GM19035 (cell line): ENCODE measurements around the gene CIDEB.

ENCODE experiments used
- ATAC-seq: cut with Tn5 transposase; IDR thresholded peaks from one replicate; pipeline ENCODE4 v1.9.1; 2021; ENCODE audit not compliant: unreplicated experiment

CIDEB gene

DNA sequence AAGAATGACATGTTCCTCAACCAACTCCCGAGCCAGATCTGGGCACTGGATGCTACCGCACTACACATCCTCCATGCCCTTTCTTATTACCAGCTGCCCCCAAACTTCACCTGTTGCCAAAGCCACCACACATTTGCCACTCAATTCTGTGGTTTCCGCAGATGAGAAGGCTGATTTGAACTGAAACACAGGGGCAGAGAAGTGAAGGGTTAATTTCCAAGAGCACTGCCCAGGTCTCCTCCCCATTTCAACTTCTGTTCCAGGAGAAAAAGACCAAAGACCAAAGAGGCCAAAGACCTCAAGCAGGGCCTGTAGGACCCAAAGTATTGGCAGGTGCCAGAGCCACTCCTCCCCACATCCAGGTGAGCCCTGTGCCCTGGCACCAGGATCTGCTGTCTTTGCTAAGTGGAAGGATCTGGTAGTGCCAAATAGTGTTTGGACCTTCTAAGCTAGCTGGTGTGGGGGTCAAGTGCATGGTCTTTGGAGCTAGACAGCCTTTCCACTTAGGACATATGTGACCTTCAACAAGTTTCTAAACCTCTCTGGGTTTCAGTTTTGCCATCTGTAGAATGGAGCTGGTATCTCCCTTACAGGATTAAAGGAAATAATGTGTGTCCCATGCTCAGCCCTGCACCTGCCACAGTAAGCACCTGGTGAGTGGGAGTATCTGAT lies 16.2 kb downstream of the CIDEB start:
- no peak for ATAC-seq

DNA sequence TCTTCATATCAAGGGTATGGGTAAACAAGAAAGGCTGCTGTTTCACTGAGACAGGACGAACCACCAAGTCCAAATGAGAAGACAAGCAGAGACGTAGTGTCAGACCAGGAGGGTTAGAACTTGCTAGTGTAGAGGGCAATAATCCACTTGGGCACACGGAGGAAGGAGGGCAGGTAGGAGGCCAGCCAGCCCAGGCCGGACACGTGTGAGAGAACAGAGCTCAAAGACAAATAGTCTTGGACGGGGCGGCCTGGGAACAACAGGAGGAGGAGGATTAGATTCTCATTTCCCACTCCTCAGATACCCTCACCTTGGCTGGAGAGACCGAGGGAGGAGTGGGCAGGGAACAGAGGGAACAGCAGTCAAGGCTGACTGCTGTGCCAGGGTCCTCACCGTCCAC lies 17.0 kb downstream of the CIDEB start:
- no peak for ATAC-seq

DNA sequence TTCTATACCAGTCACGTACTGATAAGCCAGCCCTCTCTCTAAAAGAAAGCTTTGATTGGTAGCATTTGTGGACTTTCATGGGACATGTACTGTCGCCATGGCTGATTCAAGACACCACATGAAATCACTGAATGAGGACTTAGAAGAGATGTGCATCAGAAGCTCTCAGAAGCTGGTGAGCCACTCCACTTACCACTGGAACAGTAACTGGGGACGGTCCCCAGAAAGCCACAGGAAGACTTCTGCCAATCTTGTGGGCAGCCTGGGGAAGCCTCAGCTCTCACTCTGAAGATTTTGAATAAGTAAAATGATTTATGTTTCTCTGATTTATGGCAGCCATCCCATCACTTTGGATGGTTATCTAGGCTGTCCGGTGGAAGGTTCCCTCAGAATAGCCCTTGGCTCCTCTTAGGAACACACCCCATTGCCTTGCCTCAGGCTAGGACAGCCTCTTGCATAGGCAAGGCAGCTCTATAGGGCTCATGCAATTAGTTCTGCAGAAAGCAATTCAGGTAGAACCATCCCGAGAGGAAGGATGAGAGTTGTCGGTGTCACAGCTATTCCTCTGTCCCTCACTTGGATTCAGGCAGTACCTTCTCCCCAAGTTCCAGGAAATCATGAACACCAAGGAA lies 18.0 kb downstream of the CIDEB start:
- ATAC-seq = no peak

DNA sequence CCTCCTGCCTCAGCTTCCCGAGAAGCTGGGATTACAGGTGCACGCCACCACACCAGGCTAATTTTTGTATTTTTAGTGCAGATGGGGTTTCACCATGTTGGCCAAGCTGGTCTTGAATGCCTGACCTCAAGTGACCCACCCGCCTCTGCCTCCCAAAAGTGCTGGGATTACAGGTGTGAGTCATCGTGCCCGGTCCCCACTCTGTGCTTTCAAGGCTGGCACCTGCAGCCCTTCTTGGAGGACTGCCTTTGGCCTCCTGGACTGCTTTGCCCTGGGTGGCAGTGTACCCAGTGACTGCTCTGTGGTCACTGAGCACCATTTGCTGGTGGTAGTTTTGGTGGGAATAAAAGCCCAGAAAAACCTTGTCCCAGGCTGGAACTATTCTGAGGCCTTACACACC lies 20.8 kb downstream of the CIDEB start:
- no peak for ATAC-seq

GRCh38 chr14:24285351-24285750 lies 22.4 kb downstream of the CIDEB start:
- no peak for ATAC-seq

DNA sequence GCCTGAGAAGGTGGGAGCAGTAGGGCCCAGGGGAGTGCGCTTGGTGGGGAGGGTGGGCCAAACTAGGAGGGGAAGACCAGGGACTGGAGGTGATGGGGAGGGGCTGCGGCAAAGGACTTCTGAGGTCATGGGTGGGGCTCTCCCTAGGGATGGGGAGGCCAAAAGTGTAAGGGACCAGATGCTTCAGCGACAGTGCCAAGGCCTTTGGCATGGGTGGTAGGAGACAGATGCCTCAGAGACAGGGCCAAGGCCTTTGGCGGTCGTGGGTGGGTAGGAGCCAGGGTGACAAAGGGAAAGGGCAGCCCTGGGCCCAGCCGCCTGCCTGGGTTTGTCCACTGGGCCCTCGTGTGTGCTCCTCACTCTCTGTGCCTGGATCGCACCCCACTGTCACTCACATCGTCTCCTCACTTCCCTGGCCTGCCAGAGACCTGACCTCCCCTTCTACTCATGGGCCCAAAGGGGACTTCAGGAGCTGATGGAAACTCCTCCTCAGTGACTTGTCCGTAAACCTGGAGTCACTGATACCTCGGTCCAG lies 23.2 kb downstream of the CIDEB start:
- no peak for ATAC-seq

DNA sequence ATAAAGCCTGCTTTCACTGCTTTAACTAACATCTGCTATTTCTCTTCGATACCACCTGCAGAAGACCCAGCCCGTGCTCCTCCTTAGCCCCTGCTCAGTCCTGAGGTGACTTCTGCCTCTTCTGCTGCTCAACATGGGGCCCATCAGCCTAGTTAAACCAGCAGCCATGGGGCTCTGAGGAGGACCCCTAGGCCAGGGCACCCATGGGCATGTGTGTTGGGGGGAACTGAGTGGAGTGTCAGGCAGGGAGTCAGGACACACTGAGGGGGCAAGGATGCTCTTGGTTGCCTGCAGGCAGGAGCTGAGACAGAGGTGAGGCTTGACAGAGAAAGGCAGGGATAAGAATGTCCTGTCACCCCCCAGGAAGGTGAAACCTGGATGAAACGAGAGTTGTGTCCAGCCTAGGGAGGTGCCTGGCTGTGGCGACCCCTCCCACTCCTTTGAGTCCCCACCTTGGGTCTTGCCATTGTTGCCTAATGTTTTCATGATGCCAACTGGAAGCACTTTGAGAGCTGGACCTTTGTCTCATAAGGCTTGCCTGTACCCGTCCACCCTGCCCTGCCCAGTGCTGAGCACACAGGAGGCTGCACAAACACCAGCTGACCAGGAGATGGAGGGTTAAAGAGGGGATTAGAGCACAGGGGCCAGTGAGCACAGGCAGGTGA lies 23.8 kb downstream of the CIDEB start:
- ATAC-seq = no peak

DNA sequence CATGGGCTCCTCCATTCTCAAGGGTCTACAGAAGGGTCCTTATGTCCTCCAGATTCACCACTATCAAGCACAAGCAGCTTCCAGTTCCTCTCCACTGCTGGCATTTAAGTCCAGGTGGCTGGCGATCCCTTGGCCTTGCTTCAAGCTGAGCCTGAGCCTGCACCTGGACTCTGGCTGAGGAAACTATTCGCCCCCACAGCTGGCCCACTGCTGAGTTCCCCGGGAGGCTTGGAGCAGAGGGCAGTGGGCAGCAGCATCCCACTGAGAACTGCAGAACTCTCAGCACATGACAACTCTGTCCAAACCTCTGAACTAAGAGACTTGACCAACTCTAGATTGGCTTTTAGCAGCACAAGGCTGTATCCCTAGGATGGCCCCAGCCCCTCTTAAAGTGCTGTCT lies 25.0 kb downstream of the CIDEB start:
- ATAC-seq = no peak

DNA sequence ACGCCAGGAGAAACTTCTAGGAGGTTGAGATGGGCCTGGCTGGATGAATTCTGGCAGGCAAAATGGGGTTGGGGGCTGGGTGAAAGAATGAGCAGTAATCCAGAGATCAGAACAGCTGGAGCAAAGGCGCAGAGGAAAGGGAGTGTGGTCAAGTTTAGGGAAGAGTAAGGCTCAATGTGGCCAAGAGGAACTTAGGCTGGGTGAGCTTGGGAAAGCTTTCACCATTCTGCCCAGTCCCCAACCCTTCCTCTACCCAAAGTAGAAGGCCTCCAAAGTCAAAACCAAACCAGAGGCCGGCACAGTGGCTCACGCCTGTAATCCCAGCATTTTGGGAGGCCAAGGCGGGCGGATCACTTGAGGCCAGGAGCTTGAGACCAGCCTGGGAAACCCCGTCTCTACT lies 26.1 kb downstream of the CIDEB start:
- ATAC-seq = no peak

DNA sequence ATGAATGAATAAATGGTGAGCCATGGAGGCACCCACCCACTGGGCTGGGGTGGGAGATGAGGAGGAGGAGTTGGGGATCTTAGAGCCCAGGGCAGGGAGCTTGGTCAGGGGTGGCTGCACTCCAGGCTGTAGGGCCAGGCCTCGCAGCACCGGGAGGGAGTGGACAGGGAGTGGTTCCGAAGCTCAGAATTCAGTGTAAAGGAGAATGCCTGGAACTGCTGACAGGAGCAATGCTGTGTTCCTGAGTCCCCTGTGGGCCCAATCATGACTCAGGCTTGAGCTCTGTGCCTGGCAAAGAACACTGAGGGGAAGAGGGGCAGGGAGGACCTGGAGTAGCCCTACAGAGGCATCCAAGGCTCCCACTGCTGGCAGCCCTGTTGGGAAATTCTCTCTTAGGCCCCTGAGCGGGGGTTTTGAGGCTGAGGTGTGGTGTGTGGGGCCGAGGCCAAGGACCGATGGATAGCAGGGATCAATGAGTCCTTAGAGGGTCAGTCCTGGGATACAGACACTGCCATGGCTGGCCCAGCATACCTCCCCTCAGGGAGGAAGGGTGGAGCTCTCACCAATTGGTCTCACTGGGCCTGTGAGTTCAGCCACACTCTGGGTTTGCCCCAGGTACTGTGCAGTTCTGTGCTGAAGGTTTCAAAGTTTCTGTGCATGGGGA lies 26.8 kb downstream of the CIDEB start:
- no peak for ATAC-seq

GRCh38 chr14:24279301-24280186 lies 28.2 kb downstream of the CIDEB start:
- ATAC-seq = peak; percentile 48

DNA sequence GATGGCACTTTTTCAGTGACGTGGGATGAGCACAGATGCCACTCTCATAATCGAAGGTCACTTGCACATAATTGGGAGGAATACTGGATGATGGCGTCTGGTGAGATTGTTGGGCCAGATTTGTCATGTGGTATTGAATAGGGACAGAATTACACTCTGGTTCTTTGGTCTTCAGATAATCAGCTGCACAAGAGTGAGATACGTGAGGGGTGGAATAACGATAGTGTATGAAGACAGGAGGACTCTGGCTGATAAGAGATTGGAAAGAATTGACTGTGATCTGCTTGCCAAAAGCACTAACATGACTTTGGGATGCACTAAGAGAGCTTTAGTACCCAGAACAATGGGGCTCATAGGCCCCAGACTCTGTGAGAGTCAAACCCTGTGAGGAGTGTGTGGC lies 29.4 kb downstream of the CIDEB start:
- ATAC-seq = no peak

DNA sequence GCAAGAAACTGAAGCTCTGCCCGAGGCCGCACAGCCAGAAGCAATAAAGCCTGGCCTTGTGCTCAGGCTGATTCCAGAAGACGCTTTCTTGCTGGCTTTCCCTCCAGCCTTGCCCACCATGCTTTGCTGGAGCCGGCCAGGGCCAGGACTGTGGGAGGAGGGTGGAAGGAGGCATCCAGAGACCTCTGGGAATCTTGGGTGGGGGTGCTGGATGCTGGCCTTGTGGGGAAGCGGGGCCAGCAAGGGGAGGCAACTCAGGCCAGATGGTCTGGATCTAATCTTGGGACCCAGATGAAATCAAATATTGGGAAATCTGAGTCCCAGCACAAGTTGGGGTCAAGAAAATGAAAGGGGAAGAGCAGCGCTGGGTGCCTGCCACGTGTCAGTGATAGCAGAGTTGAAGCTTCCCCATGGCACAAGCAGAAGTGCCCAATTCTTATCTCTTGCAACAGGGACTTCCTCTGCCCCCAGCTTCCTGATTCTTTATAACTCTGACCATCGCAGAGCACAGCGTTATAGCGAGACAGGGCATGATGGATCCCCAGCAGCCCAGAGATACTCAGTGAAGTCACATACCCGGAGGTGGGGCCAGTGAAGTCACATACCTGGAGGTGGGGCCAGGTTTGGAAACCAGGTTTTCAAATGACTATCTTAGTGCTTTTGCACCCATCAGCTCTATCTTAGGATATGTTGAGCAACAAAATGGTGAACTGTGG lies 30.0 kb downstream of the CIDEB start:
- ATAC-seq = no peak

- no peak for ATAC-seq
Measured at GRCh38 chr14:24277071-24277470, 30.7 kb downstream of the CIDEB start.

GRCh38 chr14:24274101-24274543 lies 33.7 kb downstream of the CIDEB start:
- ATAC-seq = no peak

DNA sequence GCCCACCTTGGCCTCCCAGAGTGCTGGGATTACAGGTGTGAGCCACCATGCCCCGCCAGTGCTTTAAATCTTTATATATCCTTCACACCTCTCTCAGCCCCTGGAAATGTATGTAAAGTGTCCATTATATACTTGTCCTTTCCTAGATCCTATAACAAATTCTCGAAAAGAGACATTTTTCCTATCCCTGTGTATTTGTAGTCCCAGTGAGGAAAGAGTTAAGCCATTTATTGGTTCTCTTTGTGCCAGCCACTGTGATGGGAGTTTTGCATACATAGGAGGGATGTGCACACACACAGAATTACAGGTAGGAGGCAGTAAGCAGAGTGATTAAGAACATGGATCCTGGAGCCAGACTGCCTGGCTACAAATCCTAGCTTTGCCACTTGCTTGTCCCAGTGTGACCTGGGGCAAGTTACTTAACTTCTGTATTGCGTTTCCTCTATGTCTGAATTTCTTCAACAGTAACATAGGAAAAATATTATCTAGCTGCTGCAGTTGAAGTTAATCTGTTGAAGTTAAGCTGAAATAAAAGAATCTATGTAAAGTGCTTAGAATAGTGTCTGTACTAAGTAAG lies 34.3 kb downstream of the CIDEB start:
- no peak for ATAC-seq

DNA sequence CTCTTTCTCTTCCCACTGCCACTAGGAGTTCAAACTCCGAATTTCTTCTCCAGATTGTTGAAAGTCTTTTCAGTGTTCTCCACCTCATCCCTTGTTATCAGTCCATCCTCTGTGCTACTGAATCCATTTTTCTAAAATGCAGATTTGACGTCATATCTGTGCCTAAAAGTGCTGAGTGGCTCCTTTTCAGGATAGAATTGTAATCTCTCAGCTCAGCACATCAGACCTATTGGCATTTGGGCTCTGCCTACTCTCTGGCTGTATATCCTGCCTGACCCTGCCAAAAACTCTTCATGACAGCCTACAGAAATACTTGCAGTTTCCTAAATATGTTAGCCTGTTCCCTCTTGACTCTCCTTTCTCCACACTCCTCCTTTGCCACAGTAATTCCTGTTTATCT lies 35.3 kb downstream of the CIDEB start:
- no peak for ATAC-seq

DNA sequence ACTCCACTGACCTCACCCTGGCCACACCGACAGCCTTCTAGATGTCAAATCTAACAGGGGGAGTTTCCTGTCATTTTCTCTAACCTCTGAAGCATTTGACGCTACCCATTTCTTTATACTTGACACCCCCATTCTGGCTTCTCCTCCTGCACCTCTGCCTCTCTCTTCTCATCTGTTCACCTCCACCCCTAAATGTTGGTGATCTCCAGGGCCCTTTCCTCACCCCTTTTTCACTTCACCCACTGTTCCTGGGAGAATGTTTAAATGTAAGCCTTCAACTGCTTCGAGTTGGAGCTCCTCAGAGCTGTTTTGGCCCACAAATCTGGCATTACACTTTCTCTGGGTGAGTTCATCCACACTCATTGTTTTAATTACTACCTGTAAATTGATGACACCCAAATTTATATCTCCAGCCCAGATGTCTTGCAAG lies 35.9 kb downstream of the CIDEB start:
- ATAC-seq = no peak

- peak; percentile 89 for ATAC-seq
Measured at GRCh38 chr14:24271134-24271833, 36.5 kb downstream of the CIDEB start, which contains the start of gene RABGGTA. TSS of gene RABGGTA (minus strand) at chr14:24271597. CDS start at chr14:24271115, 482 bp downstream.
